K562 (cell line): ENCODE measurements around the gene ZBTB9. TPM values are rescaled to one million over a fixed set of nuclear protein-coding genes. Genes with fewer than 3 reads are reported as not detected.

ENCODE experiments used
- BCL6 ChIP-seq: fragments of 250-450 bp; sonication (Bioruptor Pico); IDR thresholded peaks from 2 replicates; pipeline ENCODE4 v1.4.0; 2020
- CEBPZ ChIP-seq: fragments of 150-350 bp; IDR thresholded peaks from 2 replicates; pipeline ENCODE4 v1.6.1; 2014; ENCODE audit warnings: low read depth, mild to moderate bottlenecking, low read length, borderline replicate concordance
- HLTF ChIP-seq: fragments of 450-650 bp; IDR thresholded peaks from 2 replicates; pipeline ENCODE4 v1.6.1; 2016
- KAT2B ChIP-seq: IDR thresholded peaks from one replicate; pipeline ENCODE4 v1.6.1; 2012; ENCODE audit warnings: low read depth, mild to moderate bottlenecking, control low read depth, inconsistent platforms, low read length, moderate library complexity
- KDM2B ChIP-seq: fragments of 250-450 bp; sonication (Bioruptor Pico); IDR thresholded peaks from 2 replicates; pipeline ENCODE4 v1.8.0; 2021; ENCODE audit warnings: mild to moderate bottlenecking, moderate library complexity
- NRF1 ChIP-seq, 2 experiments: fragments of 450-650 bp; IDR thresholded peaks in 1 of 2; conservative IDR thresholded peaks in 1 of 2; 2 replicates each; pipeline ENCODE4 v1.6.1; 2014; ENCODE audit warnings: mild to moderate bottlenecking in 2 of 2
- PTBP1 ChIP-seq: fragments of 200-400 bp; formaldehyde crosslinking; IDR thresholded peaks from 2 replicates; pipeline ENCODE4 v1.6.1; 2017; ENCODE audit warnings: low read depth, low read length
- RBM15 ChIP-seq: fragments of 200-400 bp; formaldehyde crosslinking; IDR thresholded peaks from 2 replicates; pipeline ENCODE4 v1.6.1; 2018; ENCODE audit warnings: mild to moderate bottlenecking, low read length, moderate library complexity; ENCODE audit not compliant: insufficient read depth
- STAT5A ChIP-seq: IDR thresholded peaks from 2 replicates; pipeline ENCODE4 v1.6.1; 2012; ENCODE audit warnings: low read length, inconsistent platforms, borderline replicate concordance
- ZFP1 ChIP-seq: fragments of 450-650 bp; formaldehyde crosslinking; IDR thresholded peaks from 2 replicates; pipeline ENCODE4 v1.4.0; 2020; ENCODE audit warnings: mild to moderate bottlenecking, mixed read lengths
- ZNF57 ChIP-seq: fragments of 450-650 bp; formaldehyde crosslinking; IDR thresholded peaks from 2 replicates; pipeline ENCODE4 v1.4.0; 2020; ENCODE audit warnings: mild to moderate bottlenecking, moderate library complexity
- ZNF644 ChIP-seq: fragments of 200-800 bp; sonication (Bioruptor generic); IDR thresholded peaks from 2 replicates; pipeline ENCODE4 v1.6.1; 2016; ENCODE audit warnings: low read depth, missing genetic modification characterization, missing compliant biosample characterization
- polyA plus RNA-seq, 8 experiments: library from polyadenylated mRNA; depleted of rRNA in 4 of 8; stranded (reverse) in 5 of 8; unstranded in 3 of 8; fragments of >200 nt; fragmentation: Nextera tagmentation in 2 of 8; fragmentation: Illumina TruSeq in 1 of 8; extraction: Ambion mirVana in 2 of 8; extraction: Trizol in 1 of 8; gene quantifications; 2 replicates each; pipeline versions ENCODE4 v1.2.1 to v1.2.3, GENCODE V29; 2011 to 2014; ENCODE audit warnings: inconsistent platforms in 1 of 8, missing spikeins in 1 of 8
- total RNA-seq, 7 experiments: library from RNA; depleted of rRNA in 6 of 7; stranded (reverse); fragments of >200 nt in 6 of 7; fragmentation: Illumina TruSeq in 2 of 7; extraction: Trizol in 2 of 7; gene quantifications; 2 replicates each; pipeline versions ENCODE4 v1.2.1 to v1.2.3, GENCODE V29; 2011 to 2021; ENCODE audit warnings: low replicate concordance in 1 of 7
- TF ChIP-seq, protein P1 (sequence below): fragments of 450-650 bp; IDR thresholded peaks from 2 replicates; pipeline ENCODE4 v1.6.1; 2017; ENCODE audit warnings: antibody characterized with exemption, mild to moderate bottlenecking
- TF ChIP-seq, protein P2 (sequence below): IDR thresholded peaks from 2 replicates; pipeline ENCODE4 v1.6.1; 2011; ENCODE audit warnings: borderline replicate concordance, low read depth, mild to moderate bottlenecking, moderate library complexity, low read length; ENCODE audit not compliant: insufficient read depth, poor library complexity, severe bottlenecking
- TF ChIP-seq, protein P3 (sequence below): fragments of 450-650 bp; IDR thresholded peaks from 2 replicates; pipeline ENCODE4 v1.6.1; 2016; ENCODE audit warnings: low read depth, mild to moderate bottlenecking, moderate library complexity
- TF ChIP-seq, protein P4 (sequence below): fragments of 250-450 bp; sonication (Bioruptor Pico); IDR thresholded peaks from 2 replicates; pipeline ENCODE4 v1.8.0; 2021; ENCODE audit warnings: mild to moderate bottlenecking, moderate library complexity

Gene ZBTB9
- total and polyA plus RNA-seq, 9 of the 15 experiments (the other 6 are each of a cell fraction or from before 2014, with no cell fraction given), result 1.9 to 19.5 (median 10.4) TPM

DNA sequence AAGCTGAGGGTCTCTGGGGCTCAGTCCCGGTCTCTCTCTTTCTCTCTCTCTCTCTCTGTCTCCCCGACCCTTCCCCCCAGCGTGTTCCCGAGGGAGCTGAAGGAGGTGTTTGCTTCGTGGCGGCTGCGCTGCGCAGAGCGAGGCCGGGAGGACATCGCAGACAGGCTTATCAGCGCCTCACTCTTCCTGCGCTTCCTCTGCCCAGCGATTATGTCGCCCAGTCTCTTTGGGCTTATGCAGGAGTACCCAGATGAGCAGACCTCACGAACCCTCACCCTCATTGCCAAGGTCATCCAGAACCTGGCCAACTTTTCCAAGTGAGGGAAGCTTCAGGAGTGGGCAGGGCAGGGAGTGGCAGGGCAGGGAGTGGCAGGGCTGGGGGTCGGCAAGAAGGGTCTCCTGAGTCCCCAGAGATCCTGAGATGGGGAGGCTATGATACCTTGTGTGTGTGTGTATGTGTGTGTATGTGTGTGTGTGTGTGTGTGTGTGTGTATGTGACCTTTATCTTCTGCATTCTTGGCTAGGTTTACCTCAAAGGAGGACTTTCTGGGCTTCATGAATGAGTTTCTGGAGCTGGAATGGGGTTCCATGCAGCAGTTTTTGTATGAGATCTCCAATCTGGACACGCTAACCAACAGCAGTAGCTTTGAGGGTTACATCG is 13.6 kb upstream of the ZBTB9 start (continued):
- TF ChIP-seq, protein P1, sequence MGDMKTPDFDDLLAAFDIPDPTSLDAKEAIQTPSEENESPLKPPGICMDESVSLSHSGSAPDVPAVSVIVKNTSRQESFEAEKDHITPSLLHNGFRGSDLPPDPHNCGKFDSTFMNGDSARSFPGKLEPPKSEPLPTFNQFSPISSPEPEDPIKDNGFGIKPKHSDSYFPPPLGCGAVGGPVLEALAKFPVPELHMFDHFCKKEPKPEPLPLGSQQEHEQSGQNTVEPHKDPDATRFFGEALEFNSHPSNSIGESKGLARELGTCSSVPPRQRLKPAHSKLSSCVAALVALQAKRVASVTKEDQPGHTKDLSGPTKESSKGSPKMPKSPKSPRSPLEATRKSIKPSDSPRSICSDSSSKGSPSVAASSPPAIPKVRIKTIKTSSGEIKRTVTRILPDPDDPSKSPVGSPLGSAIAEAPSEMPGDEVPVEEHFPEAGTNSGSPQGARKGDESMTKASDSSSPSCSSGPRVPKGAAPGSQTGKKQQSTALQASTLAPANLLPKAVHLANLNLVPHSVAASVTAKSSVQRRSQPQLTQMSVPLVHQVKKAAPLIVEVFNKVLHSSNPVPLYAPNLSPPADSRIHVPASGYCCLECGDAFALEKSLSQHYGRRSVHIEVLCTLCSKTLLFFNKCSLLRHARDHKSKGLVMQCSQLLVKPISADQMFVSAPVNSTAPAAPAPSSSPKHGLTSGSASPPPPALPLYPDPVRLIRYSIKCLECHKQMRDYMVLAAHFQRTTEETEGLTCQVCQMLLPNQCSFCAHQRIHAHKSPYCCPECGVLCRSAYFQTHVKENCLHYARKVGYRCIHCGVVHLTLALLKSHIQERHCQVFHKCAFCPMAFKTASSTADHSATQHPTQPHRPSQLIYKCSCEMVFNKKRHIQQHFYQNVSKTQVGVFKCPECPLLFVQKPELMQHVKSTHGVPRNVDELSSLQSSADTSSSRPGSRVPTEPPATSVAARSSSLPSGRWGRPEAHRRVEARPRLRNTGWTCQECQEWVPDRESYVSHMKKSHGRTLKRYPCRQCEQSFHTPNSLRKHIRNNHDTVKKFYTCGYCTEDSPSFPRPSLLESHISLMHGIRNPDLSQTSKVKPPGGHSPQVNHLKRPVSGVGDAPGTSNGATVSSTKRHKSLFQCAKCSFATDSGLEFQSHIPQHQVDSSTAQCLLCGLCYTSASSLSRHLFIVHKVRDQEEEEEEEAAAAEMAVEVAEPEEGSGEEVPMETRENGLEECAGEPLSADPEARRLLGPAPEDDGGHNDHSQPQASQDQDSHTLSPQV, result no peak
- TF ChIP-seq, protein P2, sequence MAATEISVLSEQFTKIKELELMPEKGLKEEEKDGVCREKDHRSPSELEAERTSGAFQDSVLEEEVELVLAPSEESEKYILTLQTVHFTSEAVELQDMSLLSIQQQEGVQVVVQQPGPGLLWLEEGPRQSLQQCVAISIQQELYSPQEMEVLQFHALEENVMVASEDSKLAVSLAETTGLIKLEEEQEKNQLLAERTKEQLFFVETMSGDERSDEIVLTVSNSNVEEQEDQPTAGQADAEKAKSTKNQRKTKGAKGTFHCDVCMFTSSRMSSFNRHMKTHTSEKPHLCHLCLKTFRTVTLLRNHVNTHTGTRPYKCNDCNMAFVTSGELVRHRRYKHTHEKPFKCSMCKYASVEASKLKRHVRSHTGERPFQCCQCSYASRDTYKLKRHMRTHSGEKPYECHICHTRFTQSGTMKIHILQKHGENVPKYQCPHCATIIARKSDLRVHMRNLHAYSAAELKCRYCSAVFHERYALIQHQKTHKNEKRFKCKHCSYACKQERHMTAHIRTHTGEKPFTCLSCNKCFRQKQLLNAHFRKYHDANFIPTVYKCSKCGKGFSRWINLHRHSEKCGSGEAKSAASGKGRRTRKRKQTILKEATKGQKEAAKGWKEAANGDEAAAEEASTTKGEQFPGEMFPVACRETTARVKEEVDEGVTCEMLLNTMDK, result no peak
- TF ChIP-seq ZNF57 (CRISPR knock-in tag) (no peak), PTBP1 (no peak), NRF1 (conservative IDR thresholded peaks at IDR 0.05 in 1 of 2, IDR thresholded peaks at IDR 0.05 in 1 of 2) (peak; percentile 89 to 91), ZFP1 (CRISPR knock-in tag) (no peak), CEBPZ (no peak), STAT5A (no peak), KDM2B (peak; percentile 93; the same call in 1 of the 2 replicates), ZNF644 (tag) (no peak), RBM15 (no peak), KAT2B (no peak), HLTF (no peak; the same call in 1 of the 2 replicates), BCL6 (no peak)
- TF ChIP-seq, protein P3, sequence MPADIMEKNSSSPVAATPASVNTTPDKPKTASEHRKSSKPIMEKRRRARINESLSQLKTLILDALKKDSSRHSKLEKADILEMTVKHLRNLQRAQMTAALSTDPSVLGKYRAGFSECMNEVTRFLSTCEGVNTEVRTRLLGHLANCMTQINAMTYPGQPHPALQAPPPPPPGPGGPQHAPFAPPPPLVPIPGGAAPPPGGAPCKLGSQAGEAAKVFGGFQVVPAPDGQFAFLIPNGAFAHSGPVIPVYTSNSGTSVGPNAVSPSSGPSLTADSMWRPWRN, result no peak
- TF ChIP-seq, protein P4, sequence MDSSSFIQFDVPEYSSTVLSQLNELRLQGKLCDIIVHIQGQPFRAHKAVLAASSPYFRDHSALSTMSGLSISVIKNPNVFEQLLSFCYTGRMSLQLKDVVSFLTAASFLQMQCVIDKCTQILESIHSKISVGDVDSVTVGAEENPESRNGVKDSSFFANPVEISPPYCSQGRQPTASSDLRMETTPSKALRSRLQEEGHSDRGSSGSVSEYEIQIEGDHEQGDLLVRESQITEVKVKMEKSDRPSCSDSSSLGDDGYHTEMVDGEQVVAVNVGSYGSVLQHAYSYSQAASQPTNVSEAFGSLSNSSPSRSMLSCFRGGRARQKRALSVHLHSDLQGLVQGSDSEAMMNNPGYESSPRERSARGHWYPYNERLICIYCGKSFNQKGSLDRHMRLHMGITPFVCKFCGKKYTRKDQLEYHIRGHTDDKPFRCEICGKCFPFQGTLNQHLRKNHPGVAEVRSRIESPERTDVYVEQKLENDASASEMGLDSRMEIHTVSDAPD (CRISPR knock-in tag), result no peak
